Stimulated activated CD4-positive, alpha-beta T cell treated with anti-CD3 and anti-CD28 coated beads, Interleukin-12 subunit alpha, Interleukin-12 subunit beta, amount 100 ng/mL, for 4 hours (primary cell): Measurements from ENCODE around the gene SCRN1.

Source experiments
- DNase-seq: peaks from one replicate; pipeline ENCODE4 v3.0.0-alpha.2; 2020

SCRN1 gene, protein sequence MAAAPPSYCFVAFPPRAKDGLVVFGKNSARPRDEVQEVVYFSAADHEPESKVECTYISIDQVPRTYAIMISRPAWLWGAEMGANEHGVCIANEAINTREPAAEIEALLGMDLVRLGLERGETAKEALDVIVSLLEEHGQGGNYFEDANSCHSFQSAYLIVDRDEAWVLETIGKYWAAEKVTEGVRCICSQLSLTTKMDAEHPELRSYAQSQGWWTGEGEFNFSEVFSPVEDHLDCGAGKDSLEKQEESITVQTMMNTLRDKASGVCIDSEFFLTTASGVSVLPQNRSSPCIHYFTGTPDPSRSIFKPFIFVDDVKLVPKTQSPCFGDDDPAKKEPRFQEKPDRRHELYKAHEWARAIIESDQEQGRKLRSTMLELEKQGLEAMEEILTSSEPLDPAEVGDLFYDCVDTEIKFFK

DNA sequence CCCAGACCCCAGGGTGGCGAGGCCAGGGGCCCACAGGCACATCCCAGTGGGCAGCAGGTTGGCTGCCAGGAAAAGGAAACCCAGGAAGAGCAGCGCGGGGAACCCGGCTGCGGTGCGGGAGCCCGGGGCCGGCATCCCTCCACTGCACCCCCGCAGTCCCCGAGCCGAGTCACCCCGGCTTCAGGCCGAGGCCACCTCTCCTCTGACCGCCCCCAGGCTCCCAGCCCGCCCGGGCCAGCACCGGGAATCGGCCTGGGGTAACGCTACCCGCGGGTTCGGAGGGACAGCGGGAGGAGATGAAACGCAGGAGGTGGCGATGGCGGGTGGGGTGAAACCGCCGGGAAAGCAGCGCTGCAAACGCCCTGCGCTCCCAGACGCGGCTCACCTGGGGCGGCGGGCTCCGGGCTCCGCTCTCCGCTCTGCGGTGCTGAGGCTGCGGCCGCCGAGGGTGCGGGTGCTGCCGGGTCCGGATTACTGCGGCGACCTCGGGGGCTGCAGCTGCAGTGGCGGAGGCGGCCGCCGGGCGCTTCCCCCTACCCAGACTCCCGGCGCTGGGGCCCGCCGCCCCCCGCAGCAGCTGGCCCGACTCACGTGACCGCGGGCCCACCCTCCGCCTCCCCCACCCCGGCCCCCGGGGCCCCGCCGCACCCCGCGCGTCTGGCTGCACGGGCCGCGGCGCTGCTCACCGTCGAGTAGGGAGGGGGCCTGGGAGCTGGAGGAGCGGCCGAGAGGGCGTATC lies at the start of gene SCRN1:
SCRN1 (minus strand) TSS at position 545 of the 739 bp plus-strand sequence. CDS start 20,734 bp downstream, outside the sequence.
- DNase-seq, result peak; percentile 5

DNA sequence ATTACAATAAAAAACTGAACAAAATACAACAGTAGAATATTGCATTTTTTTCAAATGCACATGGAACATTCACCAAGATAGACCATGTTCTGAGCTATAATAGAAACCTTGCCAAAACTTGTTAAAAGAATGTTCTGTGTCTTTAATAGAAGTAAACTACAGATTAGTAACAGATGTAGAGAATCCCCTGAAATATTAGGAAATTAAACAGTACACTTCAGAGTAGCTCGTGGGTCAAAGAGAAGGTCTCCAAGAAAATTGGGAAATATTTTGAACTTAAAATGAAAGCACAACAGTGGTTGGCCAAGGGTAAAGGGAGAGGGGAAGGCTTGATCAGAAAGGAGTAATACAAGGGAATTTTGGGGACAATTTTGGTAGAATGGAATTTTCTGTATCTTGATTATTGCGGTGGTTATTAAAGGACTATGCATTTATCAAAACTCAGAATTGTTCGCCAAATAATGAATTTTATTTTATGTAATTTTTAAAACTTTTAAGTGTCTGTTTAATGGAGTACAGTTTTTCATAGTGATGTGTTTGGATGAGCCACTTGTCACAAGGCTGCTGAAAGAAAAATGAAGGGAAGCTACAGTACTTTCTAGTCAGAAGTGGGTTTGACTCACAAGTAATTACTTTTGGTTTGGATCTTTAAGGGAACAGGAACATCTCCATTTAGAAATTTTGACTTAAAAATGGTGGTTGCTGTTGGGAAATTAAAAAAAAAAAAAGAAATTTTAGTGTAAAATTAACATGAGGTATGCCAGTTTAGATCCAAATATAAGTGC lies 48.8 kb upstream of the SCRN1 start:
- DNase-seq, result no peak

DNA sequence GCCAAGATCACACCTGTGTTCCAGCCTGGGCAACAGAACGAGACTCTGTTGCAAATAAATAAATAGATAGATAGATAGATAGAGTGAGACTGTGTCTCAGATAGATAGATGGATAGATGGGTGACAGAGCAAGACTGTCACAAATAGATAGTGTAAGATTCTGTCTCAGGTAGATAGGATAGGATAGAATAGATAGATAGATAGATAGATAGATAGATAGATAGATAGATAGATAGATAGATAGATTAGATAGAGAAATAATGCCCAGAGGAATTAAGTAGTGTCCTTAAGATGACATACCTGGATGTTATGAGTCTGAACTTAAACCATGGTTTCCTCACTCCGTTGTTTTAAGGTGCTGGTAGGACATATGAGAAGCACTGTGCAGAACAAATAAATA lies 46.6 kb upstream of the SCRN1 start:
- no peak for DNase-seq

DNA sequence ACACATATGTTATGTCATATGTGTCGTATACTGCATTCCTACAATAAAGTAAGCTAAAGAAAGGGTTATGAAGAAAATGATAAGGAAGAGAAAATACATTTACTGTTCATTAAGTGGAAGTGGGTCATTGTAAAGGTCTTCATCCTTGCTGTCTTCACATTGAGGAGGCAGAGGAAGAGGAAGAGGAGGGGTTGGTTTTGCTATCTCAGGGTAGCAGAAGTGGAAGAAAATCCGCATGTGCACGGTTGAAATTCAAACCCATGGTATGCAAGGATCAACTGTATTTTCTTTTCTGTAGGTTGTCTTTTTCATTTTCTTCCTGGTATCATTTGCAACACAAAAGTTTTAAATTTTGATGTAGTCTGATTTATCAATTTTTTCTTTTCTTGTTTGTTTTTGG lies 44.9 kb upstream of the SCRN1 start:
- no peak for DNase-seq

DNA sequence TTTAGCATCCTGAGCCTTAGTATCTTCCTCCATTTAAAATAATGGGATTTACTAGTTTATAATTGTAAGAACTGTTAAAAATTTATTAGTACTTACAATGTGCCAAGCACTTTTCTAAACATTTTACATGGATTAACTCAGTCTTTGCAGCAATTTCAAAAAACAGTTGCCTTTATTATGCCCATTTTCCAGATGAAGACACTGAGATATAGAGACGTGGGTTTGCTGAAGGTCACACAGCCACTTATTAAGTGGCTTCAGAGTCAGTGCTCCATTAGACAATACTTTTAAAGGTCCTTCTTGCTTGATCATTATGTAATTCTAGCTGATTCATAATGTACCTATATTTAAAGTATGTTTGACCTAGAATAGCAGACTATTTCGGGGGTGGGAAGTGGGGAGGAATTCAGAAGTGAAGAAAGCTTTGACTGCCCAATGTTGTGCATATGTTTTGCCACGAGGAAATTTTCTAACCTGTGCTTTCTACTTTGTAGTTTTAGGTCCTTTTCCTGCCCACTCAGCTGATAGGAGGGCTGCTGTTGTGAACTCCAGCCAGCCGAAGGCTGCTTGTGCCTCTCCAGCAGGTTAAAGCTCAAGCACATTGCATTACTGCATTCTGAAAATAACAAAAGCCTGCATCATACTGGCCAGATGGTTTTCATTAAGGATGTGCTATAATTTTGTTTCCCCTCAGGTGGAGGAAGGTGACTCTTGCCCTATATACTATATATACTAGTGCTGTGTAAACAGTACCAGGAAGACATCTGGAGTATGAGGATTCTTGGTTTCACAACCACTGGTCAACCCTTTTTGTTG lies 42.9 kb upstream of the SCRN1 start:
- DNase-seq, result no peak

DNA sequence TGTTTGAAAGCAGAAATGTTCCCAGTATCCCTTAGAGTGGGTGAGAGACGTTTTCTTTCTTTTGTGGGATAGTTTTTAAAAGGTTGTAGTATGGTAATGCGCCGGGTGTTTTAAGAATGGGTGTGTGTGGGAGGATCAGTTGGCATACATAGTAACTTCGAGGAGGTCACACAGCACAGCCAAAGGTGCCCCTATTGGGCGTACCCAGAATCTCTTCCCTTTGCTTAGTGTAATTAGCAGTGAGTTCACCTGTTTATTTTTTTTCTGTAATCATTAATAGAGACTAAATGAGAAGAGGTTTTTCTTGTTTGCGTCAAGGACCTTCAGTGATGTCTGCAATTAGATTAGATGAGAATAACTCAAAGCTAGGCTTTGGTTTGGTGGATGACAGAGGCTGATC lies 40.1 kb upstream of the SCRN1 start:
- no peak for DNase-seq

DNA sequence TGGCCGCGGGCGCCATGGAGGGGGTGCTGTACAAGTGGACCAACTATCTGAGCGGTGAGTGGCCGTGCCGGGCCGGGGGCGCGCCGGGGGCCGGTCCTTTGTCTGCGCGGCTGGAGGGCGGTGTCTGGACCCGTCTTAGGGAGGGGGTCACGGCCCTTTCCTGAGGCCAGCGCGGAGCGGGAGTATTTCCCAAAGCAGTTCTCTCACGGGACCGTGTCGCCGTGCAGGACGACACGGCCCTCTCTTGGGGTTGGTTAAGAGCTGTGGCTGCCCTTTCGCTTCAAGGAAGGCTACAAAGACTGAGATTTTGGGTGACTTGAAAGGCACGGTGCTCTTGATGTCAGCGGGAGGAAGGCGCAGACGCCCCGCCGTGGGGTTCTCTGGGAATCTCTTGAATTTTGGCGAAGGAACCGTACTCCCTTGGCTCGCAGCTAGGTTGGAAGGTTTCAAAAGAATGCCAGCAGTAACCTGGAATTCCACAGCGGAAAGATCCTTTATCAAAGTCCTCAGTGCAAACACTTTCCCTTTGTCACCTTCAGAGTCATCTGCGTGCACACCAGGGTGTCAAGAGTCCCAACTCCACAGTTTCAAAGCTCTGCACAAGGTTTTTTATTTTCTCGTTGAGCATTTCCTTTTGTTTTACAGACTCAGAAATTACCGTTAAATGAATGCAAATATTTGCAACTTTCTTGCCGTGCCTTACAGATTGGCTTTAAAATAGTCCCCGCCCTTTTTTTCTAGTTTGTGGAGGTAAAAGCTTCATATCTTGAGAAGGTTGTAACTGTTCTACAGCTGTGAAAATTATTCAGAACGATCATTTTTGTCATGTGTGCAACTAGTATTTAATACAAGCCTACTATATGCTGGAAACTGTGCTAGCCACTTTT lies 39.4 kb upstream of the SCRN1 start:
- no peak for DNase-seq

DNA sequence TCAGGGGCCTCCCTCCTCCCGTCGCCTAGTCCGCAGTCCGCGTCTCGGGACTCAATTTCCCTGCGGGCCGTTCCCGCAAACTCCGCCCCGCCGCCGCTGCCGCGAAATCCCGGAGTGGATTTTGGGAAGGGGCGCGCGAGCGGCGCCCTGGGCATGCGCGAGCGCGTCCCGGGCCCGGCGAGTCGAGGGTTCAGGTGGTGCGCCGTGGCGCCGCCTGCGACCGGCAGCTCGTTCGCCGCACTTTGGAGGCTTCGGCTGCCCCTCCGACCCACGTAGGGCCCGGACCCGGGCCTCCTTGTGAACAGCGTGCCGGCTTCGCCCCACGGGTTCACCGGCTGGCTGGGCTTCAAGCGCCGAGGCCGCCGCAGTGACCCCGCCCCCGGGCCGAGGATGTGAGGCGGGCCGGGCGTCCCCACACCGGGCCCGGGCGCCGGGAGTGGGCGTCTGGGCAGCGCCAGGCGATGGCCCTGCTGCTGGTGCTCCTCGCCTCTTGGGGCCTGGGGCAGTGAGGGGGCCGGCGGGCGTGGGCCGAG lies 38.7 kb upstream of the SCRN1 start, which contains the start of gene PLEKHA8:
PLEKHA8 (plus strand) TSS at position 197 of the 533 bp plus-strand sequence. CDS start 351 bp downstream, outside the sequence.
- DNase-seq, result peak; percentile 88

DNA sequence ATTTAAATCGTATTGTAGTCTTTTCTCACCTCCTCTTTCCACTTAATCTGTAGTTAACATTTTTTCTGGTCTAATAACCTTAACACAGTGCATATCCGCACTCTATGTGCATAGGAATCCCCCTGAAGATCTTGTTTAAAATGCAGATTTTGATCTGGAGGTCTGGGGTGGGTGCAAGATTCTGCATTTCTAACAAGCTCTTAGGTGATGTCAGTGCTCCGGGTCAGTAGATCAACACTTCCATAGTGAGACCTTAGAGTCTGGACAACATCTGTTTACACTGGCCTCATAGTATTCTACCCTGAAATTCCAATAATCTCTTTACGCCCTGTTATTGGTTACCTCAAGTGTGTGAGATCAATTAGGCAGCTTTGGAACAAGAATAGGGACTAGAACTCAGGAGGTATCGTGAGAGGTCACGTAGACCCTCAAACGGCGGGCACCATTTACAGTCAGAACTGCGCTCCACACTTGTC lies 38.2 kb upstream of the SCRN1 start:
- DNase-seq, result no peak

DNA sequence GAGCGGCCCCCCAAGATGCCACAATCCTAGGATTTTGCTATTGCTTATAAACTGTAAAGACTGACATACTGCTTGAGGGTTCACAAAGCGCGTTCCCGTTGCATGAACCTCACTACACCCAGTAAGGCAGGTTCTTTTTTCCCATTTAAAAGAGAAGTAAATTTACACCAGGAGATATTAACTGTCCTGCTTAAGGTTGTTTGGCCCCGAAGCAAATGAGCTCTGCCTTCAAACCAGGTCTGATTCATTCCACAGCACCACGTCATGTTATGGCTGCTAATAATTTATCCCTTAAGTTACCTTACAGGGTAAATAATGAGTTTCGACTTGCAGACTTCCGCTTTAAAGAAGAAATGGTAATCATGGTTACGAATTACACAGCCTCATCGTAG lies 37.5 kb upstream of the SCRN1 start:
- no peak for DNase-seq

DNA sequence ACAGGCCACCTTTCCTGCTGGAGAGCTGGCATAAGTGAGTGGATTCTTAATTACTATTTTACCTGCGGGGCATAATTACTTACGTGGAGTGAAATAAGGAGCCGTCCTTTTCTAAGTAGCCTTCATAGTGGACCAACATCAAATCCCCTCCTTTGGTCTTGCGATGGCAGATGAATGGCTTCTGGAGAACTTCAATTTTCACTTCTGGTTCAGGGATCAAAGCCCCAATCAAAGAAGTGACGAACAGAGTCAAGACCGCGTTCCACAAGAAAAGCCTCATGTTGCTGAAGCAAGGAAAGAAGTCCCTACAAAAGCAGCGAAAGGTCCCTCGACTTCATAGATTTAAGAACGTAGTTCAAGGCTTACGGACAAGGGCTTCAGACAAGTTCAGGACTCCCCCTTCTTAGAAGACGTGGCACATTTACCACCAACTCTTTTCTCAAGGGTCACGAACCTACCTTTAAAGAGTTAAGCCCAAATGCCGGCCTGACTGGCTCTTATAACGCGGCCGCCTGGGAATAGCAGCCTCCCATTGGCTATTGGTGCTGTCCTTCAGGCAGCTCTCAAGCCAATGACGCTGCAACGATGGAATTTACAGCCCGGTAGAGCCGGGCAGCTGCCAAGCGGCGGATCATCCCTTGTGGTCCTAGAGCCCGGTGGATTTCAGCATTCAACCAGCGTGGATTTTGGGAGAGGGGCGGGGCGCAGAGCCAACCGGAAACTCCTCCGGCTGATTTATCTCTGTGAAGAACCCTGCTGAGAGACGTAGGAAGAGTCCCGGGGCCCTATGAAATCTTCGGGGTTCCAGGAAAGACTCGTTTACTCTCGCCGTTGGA lies 36.8 kb upstream of the SCRN1 start, which contains the start of gene FKBP14:
FKBP14 (minus strand) TSS at position 474 of the 836 bp plus-strand sequence; CDS start at position 280, 194 bp downstream.
- DNase-seq, result peak; percentile 84

DNA sequence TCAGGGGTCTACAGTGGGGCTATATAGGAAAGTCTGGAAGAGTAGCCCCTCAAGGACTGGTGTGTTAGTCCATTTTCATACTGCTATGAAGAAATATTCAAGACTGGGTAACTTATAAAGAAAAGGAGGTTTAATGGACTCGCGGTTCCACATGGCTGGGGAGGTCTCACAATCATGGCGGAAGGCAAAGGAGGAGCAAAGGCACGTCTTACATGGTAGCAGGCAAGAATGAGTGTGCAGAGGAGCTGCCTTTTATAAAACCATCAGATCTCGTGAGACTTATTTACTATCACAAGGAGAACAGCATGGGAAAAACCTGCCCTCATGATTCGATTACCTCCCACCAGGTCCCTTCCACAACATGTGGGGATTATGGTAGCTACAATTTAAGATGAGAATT lies 33.9 kb upstream of the SCRN1 start:
- no peak for DNase-seq

DNA sequence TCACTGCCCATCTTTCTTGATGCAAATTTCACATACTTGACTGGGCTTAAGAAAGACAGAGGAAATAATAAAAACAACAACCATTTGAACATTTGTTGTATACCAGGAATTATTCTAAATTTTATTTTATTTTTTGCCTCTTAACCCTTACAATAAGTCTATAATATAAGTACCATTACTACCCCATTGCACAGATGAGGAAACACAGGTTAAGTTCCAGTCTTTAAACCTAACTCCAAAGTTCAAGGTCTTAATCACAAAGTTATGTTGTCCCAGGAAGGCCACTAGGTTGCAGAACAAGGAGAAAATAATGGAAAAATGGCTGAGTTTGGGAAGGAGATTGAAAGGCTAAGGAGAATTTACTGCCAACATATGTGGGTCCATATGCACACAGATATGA lies 33.4 kb upstream of the SCRN1 start:
- DNase-seq, result no peak

DNA sequence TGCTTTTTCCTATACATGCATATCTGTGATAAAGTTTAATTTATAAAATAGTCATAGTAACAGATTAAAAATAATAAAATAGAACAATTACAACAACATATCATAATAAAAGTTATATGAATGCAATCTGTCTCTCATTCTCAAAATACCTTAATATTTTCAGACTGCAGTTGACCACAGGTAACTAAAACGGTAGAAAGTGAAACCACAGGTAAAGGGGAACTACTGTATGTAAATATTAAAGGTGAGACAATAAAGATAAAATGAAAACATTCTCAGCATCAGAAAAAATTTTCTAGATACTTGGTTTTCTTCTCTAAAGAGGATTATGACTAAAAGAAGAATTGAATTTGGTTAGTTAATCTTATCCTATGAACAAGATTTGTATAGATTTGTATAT lies 30.9 kb upstream of the SCRN1 start:
- no peak for DNase-seq

DNA sequence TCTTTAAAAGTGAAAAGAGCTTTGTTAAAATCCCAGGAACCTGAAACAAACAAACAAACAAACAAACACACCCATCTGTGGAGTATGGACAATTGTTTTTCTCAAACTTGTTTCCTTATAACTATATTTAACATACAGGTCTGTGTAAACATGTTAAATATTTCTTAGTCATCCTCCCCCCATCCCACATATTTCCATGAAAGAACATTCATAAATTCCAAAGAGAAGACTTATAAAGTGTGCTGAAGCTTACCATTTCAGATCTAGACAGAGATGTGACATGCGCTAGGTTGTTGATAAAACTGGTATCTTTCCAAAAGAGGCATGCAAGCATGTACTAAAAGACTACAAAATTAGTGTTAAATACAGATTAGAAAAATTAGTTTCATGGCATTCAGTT lies 30.4 kb upstream of the SCRN1 start:
- no peak for DNase-seq

DNA sequence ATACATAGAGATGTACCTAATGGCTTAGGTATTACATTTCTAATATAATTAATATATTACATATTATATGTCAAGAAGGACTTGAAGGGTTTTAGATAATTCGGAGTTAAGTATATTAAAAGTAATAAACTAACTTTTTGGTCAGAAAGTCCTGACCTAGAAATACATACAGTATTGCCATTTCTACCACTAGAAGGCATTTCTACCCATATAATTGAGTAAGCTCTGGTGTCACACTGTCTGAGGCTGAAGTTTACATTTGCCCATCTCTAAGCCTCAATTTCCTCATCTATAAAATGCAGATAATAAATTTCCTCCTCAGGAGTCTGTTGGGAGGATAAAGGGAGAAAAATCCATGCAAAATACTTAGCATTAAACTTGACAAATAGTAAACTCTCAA lies 29.8 kb upstream of the SCRN1 start:
- no peak for DNase-seq

DNA sequence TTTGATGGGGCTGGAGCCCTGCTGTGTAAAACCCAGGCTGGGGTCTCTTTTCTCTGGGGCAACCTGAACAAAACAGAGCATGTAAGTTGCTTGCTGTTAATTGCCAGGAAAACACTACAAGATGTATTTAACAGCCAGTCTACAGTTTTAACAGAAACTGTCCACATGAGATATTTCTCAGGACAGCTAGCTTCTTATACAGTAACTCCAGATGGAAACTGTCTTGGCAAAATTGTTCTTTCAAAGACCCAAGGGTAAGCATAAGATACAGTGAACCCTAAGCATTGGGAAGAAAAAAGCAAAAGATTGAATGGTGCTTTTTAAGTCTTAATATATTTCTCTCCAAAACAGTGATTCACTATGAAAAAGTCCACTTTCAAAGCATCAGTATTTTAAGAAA lies 28.9 kb upstream of the SCRN1 start:
- DNase-seq, result no peak

DNA sequence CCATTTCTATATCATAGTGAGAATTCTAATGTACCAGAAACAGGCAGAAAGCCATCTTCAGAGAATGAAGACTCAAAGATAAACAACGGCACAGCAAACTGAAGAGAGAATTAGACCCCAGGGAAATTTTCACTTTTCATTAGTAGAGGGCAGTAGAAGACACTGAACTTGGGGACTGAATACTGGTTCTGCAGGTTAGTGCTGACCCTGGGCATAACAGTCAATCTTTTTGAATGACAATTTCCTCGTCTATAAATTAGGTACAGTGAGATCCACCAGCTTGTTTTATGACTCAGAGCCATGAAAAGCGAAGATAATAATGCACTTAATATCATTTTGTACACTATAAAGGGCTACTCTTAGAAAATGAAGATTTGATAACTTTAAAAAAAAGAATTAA lies 23.2 kb upstream of the SCRN1 start:
- DNase-seq, result no peak

DNA sequence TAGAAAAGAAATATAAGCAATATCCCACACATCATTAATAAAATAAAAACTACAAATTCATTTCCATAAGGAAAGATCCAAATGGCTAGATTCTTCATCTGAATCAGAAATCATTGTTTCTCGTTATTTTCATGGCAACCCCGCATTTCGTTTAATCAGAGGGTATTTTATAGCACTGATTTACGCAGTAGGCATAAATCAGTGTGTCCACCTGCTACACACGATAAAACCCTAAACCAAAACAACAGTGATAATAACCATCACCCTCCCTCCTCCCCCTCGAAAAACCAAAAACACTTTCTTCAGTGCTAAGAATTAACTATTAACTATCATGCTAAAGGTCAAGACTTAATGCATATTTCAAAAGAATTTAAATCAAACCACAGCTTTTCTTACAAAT lies 20.4 kb upstream of the SCRN1 start:
- DNase-seq, result no peak

DNA sequence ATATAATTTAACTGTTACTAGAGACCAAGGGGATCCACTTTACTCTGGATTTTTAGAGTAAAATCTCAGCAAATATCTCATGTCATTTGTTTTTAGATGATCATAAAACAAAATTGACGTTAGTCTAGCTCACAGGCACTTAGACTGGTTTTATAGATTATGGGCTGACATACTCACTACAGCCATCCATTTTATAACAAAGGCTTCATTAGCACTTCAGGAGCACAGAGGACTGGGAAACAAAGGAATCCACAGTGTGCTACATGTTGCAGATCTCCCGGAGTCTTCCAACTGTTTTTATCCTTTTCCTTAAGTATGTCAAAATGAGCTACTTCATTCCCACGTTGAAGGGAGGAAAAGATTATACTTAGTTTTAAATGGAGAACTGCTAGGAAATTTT lies 15.9 kb upstream of the SCRN1 start:
- no peak for DNase-seq
